Astrocyte of the spinal cord (primary cell): ENCODE results near the gene EXOC8.
A peak's percentile ranks its signal among the peaks of the same experiment; 100 is the strongest.

Experiments used
- DNase-seq: peaks from one replicate; pipeline ENCODE4 v3.0.0; 2011; ENCODE audit warnings: low read depth, low spot score
- H3K4me3 ChIP-seq: 2 replicates; pipeline ENCODE4 v1.5.1; 2011; ENCODE audit warnings: low read depth, mild to moderate bottlenecking, low read length, moderate library complexity
- CTCF ChIP-seq: IDR thresholded peaks from 2 replicates; pipeline ENCODE4 v1.5.1; 2012; ENCODE audit warnings: low read depth, mild to moderate bottlenecking, low read length, inconsistent platforms
- in situ Hi-C: cut with HindIII; loops from 2 replicates; pipeline ENCODE4 v1.10.0; 2017; ENCODE audit warnings: low sequenced_read_pairs

EXOC8 gene

GRCh38 chr1:231382426-231382825 is 44.8 kb upstream of the EXOC8 start:
- DNase-seq = no peak
- in situ Hi-C loops = no loop called here
- no peak overlapping the region for H3K4me3 ChIP-seq
- TF ChIP-seq CTCF = no peak

- in situ Hi-C loops = no loop called here
- no peak for TF ChIP-seq CTCF
- DNase-seq = no peak
Measured at GRCh38 chr1:231381729-231382128, 44.1 kb upstream of the EXOC8 start.

GRCh38 chr1:231376875-231377549 is 39.4 kb upstream of the EXOC8 start:
- in situ Hi-C loops = no loop called here
- DNase-seq = peak; percentile 23
- H3K4me3 ChIP-seq = no peak overlapping the region
- TF ChIP-seq CTCF = no peak

More at GRCh38 chr1:231381729-231382128, 44.1 kb upstream of the EXOC8 start:
- H3K4me3 ChIP-seq = no peak overlapping the region

- no peak for DNase-seq
Measured at GRCh38 chr1:231376101-231376500, 38.4 kb upstream of the EXOC8 start.

GRCh38 chr1:231374394-231374793 is 36.7 kb upstream of the EXOC8 start:
- in situ Hi-C loops = no loop called here
- DNase-seq = no peak
- no peak for TF ChIP-seq CTCF
- no peak overlapping the region for H3K4me3 ChIP-seq

More at GRCh38 chr1:231376101-231376500, 38.4 kb upstream of the EXOC8 start:
- TF ChIP-seq CTCF = no peak
- H3K4me3 ChIP-seq = no peak overlapping the region
- in situ Hi-C loops = no loop called here

GRCh38 chr1:231372501-231372900 is 34.8 kb upstream of the EXOC8 start:
- in situ Hi-C loops = no loop called here
- TF ChIP-seq CTCF = no peak

More at GRCh38 chr1:231372501-231372900, 34.8 kb upstream of the EXOC8 start:
- DNase-seq = no peak
- no peak overlapping the region for H3K4me3 ChIP-seq
